G401 (cell line): ENCODE data around the gene ZNF408. TPM values are rescaled to one million over a fixed set of nuclear protein-coding genes. Genes with fewer than 3 reads are reported as not detected.
A peak's percentile ranks its signal among the peaks of the same experiment; 100 is the strongest.
"Not testable (repeated sequence)": the region's sequence is repeated elsewhere in the genome, so short reads cannot be mapped to it uniquely, and the experiment has no call there.

Experiments used
- DNase-seq: peaks from one replicate; pipeline ENCODE4 v3.0.0-alpha.2; 2015; ENCODE audit warnings: low spot score
- in situ Hi-C: cut with HindIII; loops from 2 replicates; pipeline ENCODE4 v1.10.0; 2016; ENCODE audit warnings: low sequenced_read_pairs, mixed read lengths
- total RNA-seq: library from RNA; depleted of rRNA; stranded (reverse); fragments of >200 nt; shearing (Covaris generic); gene quantifications from 2 replicates; pipeline ENCODE4 v1.2.3, GENCODE V29; 2014

The ZNF408 gene
- total RNA-seq, 1 experiment from 2014 or later = 12.7 TPM

DNA sequence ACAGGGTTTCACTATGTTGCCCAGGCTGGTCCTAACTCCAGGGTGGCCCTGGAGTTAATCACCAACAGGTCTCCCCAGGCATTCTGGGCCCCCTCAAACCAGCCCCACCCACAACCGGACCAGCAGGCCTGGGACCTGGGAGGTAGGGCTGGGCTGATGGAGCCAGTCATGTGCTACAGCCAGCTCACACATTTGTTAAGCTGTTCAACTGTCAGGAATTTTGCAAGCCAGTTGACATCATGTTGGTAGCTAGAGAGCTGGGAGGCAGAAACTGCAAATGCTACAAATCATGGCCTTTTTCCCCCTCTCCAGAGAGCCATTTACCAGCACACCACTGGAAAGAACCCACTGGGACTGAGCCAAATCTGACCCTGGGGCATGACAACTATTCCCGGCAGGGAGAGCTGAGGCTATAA is 7.2 kb upstream of the ZNF408 start:
- DNase-seq = no peak
- in situ Hi-C loops = no loop called here

DNA sequence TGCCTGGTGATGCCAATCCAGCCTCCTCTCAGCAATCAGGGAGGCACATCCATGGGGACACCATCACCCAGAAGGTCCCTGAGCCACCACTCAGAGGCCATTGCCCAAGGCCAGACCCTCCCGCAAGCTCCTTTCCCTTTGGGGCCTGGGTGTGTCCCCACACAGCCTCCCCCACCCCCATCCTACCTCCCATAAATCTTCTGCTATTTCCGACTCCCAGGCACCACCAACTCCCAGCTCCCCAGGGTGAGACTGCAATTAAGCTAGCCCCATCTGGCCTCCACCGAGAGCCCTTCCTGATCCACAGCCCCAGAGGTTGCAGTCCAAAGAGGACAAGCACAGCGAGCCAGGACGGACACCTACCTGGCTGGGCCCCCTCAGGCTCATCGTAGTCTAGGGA is 6.8 kb upstream of the ZNF408 start:
- in situ Hi-C loops = no loop called here
- DNase-seq = no peak

DNA sequence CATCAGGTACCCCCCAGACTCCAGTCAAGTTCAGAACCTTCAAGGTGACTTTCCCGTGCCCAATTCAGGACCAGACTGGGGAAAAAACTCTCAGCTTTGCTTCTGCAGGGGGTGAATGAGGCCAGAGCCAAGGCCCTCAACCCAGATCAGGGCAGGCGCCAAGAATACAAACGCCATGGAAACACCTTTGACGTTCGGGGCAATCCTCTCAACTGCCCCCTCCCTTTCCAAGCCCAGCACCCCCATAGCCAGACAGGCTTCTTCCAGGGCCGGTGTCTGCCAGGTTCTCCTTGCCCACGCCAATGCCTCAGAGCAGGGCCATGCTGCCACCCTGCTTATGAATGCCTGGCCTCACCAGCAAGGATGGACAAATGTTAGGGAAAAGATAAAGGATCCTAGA is 6.2 kb upstream of the ZNF408 start:
- in situ Hi-C loops = no loop called here
- DNase-seq = no peak

DNA sequence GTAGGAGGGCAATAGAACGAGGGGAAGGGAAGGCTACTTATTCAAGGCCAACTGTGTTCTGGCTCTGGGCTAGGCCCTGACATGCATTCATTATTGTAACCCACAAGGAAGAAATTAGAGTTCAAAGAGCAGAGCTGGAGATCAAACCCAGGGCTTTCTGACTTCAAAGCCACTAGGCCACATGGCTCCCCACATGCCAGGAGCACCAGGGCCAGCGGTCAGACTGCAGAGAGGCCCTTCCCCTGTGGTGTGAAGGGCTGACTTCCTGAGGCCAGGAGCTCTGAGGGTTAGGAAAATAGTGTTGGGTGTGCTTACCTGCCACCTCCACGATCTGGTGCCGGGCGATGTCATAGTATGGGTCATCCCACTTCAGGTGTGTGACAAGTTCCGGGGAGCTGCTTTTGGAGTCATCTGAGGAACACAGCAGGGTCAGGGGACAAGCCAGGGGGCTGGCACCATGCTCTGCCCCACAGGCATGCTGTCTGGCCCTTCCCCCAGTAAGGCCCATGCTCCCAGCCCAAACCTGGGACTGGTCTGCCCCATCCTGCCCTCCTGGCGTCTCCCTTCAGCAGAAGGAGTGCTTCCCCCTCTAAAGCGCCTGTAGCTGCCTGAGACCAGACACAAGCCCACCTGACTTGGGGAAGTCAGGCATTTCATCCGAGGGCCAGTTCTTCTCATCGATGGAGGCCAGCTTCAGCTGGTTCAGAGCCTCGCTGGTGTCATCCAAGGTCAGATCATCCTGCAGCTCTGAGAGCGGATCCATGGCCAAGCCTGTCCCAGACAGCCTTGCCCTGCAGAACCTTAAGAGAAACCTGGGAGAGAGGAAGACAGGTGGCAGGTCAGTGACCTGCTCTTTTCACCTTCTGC is 5.3 kb upstream of the ZNF408 start:
- in situ Hi-C loops = no loop called here
- no peak for DNase-seq

DNA sequence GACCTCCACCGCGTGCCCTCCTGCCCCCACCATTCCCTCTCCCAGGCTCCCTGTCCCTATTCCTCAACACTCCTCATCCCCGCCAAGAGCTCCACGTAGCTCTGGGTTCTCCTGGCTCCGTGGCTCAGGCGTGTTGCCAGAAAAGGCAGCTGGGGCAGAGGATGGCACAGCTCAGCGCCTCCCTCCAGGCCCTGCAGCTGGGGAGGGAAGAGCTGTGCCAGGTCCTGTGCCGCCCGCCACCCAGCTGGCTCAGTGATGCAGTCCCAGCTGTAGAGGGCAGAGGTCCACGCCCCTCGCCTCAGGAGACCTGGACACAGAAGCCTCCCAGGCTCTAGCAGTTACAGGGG is 4.6 kb upstream of the ZNF408 start:
- in situ Hi-C loops = no loop called here
- DNase-seq = no peak

DNA sequence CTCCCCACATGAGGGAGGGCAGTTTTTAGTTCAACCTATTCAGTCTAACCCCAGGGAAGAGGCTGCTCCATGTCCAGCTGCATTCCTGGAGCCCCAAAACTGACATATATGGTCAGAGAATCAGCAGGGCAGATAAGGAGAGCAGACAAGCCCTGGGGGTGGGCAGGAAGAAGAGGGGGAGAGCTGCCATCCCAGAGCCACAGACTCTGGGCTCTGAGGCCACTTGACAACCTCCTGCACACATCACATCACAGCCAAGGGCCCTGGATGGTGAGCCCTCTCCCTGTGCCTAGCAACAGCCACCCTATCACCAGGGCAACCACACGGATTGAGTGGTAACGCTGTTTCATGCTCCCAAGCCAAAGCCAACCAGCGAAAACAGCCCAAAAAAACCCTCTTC is 3.5 kb upstream of the ZNF408 start:
- in situ Hi-C loops = no loop called here
- DNase-seq = no peak

DNA sequence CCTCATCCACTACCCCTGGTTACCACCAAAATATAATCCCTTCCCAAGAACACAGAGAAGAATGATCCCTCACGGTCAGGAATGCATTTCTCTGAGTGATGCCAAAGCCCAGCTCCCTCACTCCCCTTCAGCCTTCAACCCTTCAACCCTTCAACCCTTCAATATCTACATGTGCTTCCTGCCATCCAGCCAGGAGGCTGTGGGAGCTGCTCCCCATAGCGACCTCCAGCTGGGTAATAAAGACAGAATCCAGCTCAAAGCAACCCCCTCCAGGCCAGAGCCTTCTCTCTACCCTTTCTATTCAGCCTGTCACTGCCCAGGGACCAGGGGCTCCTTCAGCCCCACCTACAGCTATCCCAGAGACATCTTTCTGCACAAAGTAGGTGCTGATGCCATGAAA is 3.1 kb upstream of the ZNF408 start:
- in situ Hi-C loops = no loop called here
- no peak for DNase-seq

DNA sequence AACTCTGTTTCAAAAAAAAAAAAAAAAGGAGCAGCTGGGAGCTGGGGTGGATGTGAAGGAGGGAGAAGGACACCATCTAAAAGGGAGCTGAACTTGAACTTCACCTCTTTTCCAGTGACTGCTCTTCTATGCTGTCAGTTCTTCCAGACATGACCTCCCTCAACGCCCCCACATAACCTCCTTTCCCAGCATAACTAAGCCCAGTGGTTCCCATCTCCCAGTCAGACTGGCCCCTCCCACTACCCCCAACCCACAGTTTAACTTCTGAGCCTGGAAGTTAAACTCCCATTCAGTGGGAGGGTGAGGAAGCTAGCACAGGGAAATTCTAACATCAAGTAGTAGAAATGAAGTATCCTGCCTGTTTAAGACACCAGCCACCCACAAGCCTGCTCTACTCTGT is 2.2 kb upstream of the ZNF408 start:
- DNase-seq = no peak
- in situ Hi-C loops = no loop called here

DNA sequence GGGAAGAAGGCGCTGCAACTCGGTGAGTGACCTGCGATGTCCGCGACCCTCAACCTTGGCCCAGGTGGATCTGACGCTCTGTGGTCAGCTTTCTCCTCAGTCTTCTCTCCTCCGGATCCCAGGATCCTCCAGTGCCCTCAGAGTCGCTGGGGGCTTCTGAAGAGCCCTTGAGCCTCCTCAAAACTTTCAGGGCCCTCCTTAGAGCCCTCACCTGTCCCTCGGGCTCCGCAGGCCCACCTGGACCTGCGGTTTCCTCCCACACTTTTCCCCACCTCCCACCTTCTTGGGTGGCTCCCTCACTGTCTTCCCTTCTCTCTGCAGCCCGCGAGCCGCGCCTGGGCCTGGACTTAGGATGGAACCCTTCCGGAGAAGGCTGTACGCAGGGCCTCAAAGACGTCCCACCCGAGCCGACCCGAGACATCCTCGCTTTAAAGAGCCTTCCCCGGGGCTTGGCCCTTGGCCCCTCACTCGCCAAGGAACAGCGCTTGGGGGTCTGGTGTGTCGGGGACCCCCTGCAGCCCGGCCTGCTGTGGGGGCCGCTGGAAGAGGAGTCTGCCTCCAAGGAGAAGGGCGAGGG is 335 bp downstream of the ZNF408 start:
- in situ Hi-C loops = no loop called here
- no peak for DNase-seq

DNA sequence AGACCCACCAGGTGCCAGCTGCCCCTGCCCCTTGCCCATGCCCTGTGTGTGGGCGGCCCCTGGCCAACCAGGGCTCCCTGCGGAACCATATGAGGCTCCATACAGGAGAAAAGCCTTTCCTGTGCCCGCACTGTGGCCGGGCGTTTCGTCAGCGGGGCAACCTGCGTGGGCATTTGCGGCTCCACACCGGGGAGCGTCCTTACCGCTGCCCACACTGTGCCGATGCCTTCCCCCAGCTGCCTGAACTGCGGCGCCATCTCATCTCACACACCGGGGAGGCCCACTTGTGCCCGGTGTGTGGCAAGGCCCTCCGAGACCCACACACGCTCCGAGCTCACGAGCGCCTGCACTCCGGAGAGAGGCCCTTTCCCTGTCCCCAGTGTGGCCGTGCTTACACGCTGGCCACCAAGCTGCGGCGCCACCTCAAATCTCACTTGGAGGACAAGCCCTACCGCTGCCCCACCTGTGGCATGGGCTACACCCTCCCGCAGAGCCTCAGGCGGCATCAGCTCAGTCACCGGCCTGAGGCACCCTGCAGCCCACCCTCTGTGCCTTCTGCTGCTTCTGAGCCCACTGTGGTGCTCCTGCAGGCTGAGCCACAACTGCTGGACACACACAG is 4.3 kb downstream of the ZNF408 start:
- no peak for DNase-seq
- in situ Hi-C loops = no loop called here

DNA sequence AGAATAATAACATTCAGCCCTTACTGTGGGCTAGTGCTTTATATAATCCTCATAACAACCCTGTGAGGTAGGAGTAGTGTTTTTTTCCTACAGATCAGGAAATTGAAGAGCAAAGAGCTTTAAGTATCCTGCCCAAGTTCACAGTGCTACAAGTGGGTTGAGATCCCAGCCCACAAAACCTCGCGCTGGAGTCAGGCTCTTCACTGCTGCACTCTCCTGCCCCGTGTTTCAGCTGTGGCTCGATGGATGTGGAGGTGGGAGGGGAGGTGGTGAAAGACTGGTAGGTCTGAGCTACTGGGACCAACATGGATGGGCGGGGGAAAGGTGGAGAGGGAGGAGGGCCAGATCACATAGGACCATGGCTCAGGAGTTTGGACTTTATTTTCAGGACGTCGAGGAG is 6.1 kb downstream of the ZNF408 start:
- in situ Hi-C loops = no loop called here

DNA sequence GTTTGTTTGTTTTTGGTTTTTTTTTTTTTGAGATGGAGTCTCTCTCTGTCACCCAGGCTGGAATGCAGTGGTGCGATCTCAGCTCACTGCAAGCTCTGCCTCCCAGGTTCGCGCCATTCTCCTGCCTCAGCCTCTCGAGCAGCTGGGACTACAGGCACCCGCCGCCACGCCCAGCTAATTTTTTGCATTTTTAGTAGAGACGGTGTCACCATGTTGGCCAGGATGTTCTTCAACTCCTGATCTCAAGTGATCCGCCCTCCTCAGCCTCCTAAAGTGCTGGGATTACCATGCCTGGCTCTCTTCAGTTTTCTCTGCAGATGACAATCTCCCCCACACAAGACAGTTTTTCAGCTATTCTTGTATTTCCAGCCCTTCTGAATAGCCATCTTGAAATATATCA is 8.5 kb downstream of the ZNF408 start:
- DNase-seq, in situ Hi-C loops: not testable (repeated sequence)

More for the DNA sequence above, 6.1 kb downstream of the ZNF408 start:
- DNase-seq = no peak

DNA sequence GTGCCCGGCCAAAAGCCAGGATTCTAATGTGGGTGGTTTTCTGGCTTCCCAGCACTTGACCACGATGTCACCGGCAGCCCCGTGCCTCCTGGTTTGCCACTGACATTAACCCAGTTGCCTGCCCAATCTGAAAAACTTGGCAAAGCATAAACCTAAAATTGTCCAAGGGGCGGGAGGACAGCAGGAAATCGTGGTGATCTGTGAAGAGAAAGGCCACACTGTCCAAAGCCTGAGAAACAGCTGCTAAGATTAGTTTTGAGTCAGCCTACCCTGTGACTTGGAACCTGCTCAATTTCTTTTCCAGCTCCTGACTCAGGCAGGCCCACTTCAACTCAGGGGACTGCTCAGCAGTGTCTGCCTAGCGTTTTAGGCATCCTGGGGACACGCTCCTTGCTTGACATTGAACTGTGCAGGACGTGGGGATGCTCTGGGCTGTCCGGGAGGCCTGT is 10.0 kb downstream of the ZNF408 start:
- DNase-seq = peak; percentile 5

DNA sequence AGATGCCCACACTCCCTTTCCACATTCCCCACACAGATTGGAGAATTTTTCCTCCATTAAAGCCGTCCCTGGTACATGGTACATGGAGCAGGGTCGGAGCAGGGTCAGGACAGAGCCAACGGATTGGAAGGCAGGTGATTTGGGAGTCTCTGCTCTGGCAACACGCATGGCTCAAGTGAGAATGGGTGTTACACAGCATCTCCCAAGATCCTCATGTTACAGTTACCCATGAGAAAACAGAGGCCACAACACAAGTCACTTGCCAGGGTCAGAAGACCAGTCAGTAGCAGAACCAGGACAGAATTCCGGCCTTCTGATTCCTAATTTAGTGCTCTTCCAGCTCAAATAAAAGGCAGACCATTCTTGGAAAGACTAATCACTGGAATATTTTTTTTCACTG is 10.5 kb downstream of the ZNF408 start:
- in situ Hi-C loops = no loop called here
- DNase-seq = no peak

More for the DNA sequence above, 10.0 kb downstream of the ZNF408 start:
- in situ Hi-C loops = no loop called here

DNA sequence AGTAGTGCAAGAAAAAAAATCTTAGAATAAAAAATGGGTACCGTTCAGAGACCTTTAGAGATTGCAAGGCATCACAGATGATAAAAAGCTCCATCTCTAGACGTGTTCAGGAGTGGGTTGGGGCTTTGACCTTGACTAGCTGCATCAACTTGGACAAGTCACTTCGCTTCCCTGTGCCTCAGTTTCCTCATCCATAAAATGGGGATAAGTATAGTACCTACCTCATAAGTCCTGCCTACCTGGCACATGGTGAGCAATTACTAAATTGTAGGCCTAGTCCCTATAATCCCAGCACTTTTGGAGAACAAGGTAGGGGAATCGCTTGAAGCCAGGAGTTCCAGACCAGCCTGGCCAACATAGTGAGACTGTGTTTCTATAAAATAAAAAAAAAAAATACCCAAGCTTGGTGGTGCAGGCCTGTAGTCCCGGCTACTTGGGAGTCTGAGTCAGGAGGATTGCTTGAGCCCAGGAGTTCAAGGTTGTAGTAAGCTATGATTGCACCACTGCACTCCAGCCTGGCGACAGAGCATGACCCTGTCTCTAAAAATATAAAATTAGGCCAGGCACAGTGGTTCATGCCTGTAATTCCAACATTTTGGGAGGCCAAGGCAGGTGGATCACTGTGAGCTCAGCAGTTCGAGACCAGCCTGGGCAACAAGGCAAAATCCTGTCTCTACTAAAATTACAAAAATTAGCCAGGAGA is 12.2 kb downstream of the ZNF408 start:
- no peak for DNase-seq
- in situ Hi-C loops = no loop called here

DNA sequence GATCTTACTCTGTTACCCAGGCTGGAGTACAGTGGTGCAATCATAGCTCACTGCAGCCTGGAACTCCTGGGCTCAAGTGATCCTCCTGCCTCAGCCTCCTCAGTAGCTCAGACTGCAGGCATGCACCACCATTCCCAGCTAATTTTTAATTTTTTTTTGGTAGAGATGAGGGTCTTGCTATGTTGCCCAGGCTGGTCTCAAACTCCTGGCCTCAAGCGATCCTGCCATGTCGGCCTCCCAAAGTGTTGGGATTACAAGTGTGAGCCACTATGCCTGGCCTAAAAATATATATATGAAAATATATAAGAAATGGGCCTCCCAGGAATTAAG is 17.0 kb downstream of the ZNF408 start:
- DNase-seq, in situ Hi-C loops: not testable (repeated sequence)

DNA sequence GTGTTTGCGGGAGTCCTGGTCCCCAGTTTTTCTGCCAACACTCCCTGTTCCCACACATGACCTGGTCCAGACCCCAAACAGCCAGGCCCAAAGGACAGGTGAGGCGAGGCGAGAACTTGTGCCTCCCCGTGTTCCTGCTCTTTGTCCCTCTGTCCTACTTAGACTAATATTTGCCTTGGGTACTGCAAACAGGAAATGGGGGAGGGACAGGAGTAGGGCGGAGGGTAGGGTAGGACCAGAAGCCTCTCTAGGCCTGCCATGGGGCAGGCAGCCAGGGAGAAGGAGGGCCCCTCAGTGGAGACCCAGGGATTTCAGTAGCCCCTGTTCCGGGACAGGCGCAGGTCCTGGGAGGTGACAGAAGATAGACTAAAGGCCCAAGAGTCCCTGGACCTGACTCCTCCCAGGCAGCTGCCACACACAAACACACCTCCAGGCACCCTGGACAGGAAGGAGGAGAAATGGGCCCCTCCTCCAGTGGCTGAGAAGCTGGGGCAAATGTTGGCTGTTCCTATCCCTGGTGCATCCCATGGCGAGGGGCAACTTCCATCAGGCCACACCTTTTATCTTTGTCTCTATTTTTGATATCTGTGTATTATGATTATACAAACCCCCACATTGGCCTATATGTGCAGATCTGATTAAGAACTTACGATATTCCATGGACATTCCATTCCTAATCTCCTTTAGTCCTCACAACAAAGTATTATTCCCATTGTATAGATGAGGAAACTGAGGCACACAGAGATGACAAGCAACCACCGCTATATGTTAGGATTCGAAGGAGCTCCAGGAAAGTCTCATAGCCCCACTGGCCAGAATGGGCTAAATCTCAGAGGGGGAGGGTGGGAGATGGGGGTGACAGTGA is 17.6 kb downstream of the ZNF408 start:
- in situ Hi-C loops = no loop called here
- no peak for DNase-seq

DNA sequence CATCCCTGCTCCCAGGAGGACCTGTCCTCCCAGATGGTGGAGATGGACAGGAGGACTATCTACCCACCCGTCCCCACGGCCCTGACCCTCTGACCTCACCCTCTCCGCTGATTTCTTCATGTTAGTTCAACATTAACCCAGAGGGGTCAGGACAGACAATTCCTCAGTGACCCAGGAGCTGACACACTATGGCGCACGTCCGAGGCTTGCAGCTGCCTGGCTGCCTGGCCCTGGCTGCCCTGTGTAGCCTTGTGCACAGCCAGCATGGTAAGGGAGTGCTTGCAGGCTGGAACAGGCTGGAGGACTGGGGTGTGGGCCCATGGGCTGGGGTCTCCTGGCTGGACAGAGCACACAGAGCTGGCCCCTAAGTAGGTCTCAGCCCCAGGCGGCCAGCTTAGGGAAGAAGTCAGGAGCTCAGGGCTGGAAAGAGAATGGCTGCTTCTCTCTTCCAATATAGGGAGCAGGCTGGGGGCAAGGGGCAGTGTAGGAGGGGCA is 18.3 kb downstream of the ZNF408 start, which contains the start of gene F2:
F2 (plus strand) TSS at position 166 of the 495 bp plus-strand sequence; CDS start at position 189, 23 bp downstream.
- no peak for DNase-seq
- in situ Hi-C loops = no loop called here
